Endodermal cell (in vitro differentiated cells): ENCODE results near the gene MCU. TPM values are rescaled to one million over a fixed set of nuclear protein-coding genes. Genes with fewer than 3 reads are reported as not detected.

Experiments used
- DNase-seq: peaks from one replicate; pipeline ENCODE4 v3.0.0-alpha.2; 2017
- H3K27ac ChIP-seq: 2 replicates; pipeline ENCODE4 v1.5.1; 2013; ENCODE audit warnings: mild to moderate bottlenecking, low read depth, low read length, moderate library complexity
- H3K27me3 ChIP-seq: 2 replicates; pipeline ENCODE4 v1.6.1; 2013; ENCODE audit warnings: mild to moderate bottlenecking, low read length, moderate library complexity; ENCODE audit not compliant: insufficient read depth, control insufficient read depth, poor library complexity, severe bottlenecking
- H3K36me3 ChIP-seq: 2 replicates; pipeline ENCODE4 v1.7.0; 2013; ENCODE audit warnings: mild to moderate bottlenecking, low read length, moderate library complexity; ENCODE audit not compliant: control insufficient read depth, insufficient read depth
- H3K4me1 ChIP-seq: one replicate; pipeline ENCODE4 v1.7.0; 2013; ENCODE audit warnings: low read length; ENCODE audit not compliant: control insufficient read depth, insufficient read depth
- H3K4me3 ChIP-seq: 2 replicates; pipeline ENCODE4 v1.5.1; 2013; ENCODE audit warnings: mild to moderate bottlenecking, low read length, moderate library complexity
- H3K9ac ChIP-seq: 2 replicates; pipeline ENCODE4 v1.6.1; 2013; ENCODE audit warnings: mild to moderate bottlenecking, low read length, moderate library complexity; ENCODE audit not compliant: poor library complexity, severe bottlenecking; ENCODE audit errors: extremely low read depth
- H3K9me3 ChIP-seq: 2 replicates; pipeline ENCODE4 v1.6.1; 2013; ENCODE audit warnings: mild to moderate bottlenecking, low read length, moderate library complexity; ENCODE audit not compliant: control insufficient read depth
- H3K27ac Mint-ChIP-seq: 2 replicates; pipeline ENCODE4 v1.8.0; 2020; ENCODE audit warnings: mixed read lengths
- H3K27me3 Mint-ChIP-seq: 2 replicates; pipeline ENCODE4 v1.8.0; 2021; ENCODE audit warnings: mild to moderate bottlenecking, mixed read lengths; ENCODE audit not compliant: insufficient read depth
- H3K36me3 Mint-ChIP-seq: 2 replicates; pipeline ENCODE4 v1.8.0; 2020; ENCODE audit warnings: low read depth, mixed read lengths
- H3K4me1 Mint-ChIP-seq: 2 replicates; pipeline ENCODE4 v1.8.0; 2020; ENCODE audit warnings: mixed read lengths
- H3K4me3 Mint-ChIP-seq: 2 replicates; pipeline ENCODE4 v1.8.0; 2020; ENCODE audit warnings: mild to moderate bottlenecking, moderate library complexity, mixed read lengths
- H3K9me3 Mint-ChIP-seq: 2 replicates; pipeline ENCODE4 v1.8.0; 2020; ENCODE audit warnings: mild to moderate bottlenecking, mixed read lengths
- WGBS, 2 experiments: methylation state at CpG; one replicate each; pipeline versions ENCODE4 v1.1.5 to v1.1.7; 2013; ENCODE audit warnings: missing lambda C conversion rate in 2 of 2, mixed read lengths in 1 of 2; ENCODE audit not compliant: insufficient coverage in 1 of 2, insufficient read length in 1 of 2; 5-methylcytosine and 5-hydroxymethylcytosine counted together
- total RNA-seq, 2 donors: library from RNA; stranded (reverse); fragmentation: NEBNext Ultra II Directional in 1 of 2; extraction: Animal tissue kit (Norgen Biotek cat#: 25700) in 1 of 2; gene quantifications; 2 replicates in 1 of 2; 3 replicates in 1 of 2; pipeline ENCODE4 v1.2.1, GENCODE V29; 2021
- TF ChIP-seq, protein P1 (sequence below): fragments of 200-600 bp; sonication (generic); conservative IDR thresholded peaks from 2 replicates; pipeline ENCODE4 v1.5.0; 2021; ENCODE audit warnings: antibody characterized with exemption, mild to moderate bottlenecking

The MCU gene
- total RNA-seq, 2 donors from 2014 or later, result 46.1 to 48.5 TPM

- no peak overlapping the region for H3K27ac ChIP-seq
- Mint-ChIP-seq H3K36me3 (peaks cover 10% of the 10 kb centered on the region), H3K4me1 (peaks cover 7% of the 10 kb centered on the region), H3K4me3 (no peak overlapping the region), H3K9me3 (no peaks in the 10 kb centered on the region), H3K27me3 (no peaks in the 10 kb centered on the region), H3K27ac (no peak overlapping the region)
- 75 to 100% methylated on average over 1 of the region's 1 CpG for WGBS, 2 experiments
- no peak for DNase-seq
- TF ChIP-seq, protein P1, sequence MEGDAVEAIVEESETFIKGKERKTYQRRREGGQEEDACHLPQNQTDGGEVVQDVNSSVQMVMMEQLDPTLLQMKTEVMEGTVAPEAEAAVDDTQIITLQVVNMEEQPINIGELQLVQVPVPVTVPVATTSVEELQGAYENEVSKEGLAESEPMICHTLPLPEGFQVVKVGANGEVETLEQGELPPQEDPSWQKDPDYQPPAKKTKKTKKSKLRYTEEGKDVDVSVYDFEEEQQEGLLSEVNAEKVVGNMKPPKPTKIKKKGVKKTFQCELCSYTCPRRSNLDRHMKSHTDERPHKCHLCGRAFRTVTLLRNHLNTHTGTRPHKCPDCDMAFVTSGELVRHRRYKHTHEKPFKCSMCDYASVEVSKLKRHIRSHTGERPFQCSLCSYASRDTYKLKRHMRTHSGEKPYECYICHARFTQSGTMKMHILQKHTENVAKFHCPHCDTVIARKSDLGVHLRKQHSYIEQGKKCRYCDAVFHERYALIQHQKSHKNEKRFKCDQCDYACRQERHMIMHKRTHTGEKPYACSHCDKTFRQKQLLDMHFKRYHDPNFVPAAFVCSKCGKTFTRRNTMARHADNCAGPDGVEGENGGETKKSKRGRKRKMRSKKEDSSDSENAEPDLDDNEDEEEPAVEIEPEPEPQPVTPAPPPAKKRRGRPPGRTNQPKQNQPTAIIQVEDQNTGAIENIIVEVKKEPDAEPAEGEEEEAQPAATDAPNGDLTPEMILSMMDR, result no peak
- H3K4me3 ChIP-seq, result no peak overlapping the region
- no peaks in the 10 kb centered on the region for H3K27me3 ChIP-seq
- H3K4me1 ChIP-seq, result no peaks in the 10 kb centered on the region
- no peaks in the 10 kb centered on the region for H3K36me3 ChIP-seq
- no peaks in the 10 kb centered on the region for H3K9me3 ChIP-seq
- no peak overlapping the region for H3K9ac ChIP-seq
Measured at GRCh38 chr10:72809006-72809405, 117.1 kb downstream of the MCU start.

DNA sequence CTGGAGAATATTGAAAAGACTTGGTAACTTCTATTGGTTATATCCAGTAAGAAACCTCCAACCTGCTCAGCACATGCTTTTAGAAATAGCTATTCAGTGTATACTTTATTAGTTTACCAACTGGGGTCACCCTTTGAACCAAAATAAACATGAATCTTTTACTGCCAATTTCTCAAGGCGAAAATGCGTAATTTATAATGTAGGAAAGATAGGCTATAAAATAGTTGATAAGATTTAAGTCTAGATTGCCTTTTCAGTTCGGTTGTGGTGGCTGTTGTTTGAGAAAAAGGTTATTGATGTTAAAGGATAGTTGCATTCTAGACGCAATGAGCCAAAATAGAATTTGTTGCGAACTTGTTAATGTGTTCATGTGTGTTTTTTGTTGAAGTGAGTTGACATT, 119.0 kb downstream of the MCU start:
- Mint-ChIP-seq H3K4me1 (peaks cover 7% of the 10 kb centered on the region), H3K36me3 (peaks cover 6% of the 10 kb centered on the region), H3K27ac (no peak overlapping the region), H3K27me3 (no peaks in the 10 kb centered on the region), H3K9me3 (no peaks in the 10 kb centered on the region), H3K4me3 (no peak overlapping the region)
- no peak overlapping the region for H3K4me3 ChIP-seq
- H3K9me3 ChIP-seq, result no peaks in the 10 kb centered on the region
- no peaks in the 10 kb centered on the region for H3K27me3 ChIP-seq
- no peak overlapping the region for H3K9ac ChIP-seq
- 75 to 80% methylated on average over 5 of the region's 5 CpGs for WGBS, 2 experiments
- no peak overlapping the region for H3K27ac ChIP-seq
- DNase-seq, result no peak
- no peaks in the 10 kb centered on the region for H3K36me3 ChIP-seq
- TF ChIP-seq, protein P1, result no peak
- H3K4me1 ChIP-seq, result no peaks in the 10 kb centered on the region

- Histone ChIP-seq H3K4me3 (no peak overlapping the region), H3K9ac (no peak overlapping the region), H3K27me3 (no peaks in the 10 kb centered on the region), H3K36me3 (no peaks in the 10 kb centered on the region), H3K9me3 (no peaks in the 10 kb centered on the region), H3K27ac (no peak overlapping the region), H3K4me1 (no peaks in the 10 kb centered on the region)
- Mint-ChIP-seq H3K27me3 (no peaks in the 10 kb centered on the region), H3K4me1 (peaks cover 9% of the 10 kb centered on the region), H3K9me3 (no peaks in the 10 kb centered on the region), H3K27ac (no peak overlapping the region), H3K4me3 (no peak overlapping the region), H3K36me3 (peaks cover 6% of the 10 kb centered on the region)
- 100% methylated on average over 1 of the region's 1 CpG; no CpG with 5 or more reads in 1 of the 2 experiments for WGBS, 2 experiments
- TF ChIP-seq, protein P1, result no peak
- DNase-seq, result no peak
Measured at GRCh38 chr10:72812415-72812752, 120.4 kb downstream of the MCU start.
